Subcutaneous abdominal adipose tissue (tissue), 5 donors: ENCODE data around the gene SIK2.
A peak's percentile ranks its signal among the peaks of the same experiment; 100 is the strongest.

Source experiments
- H3K27ac ChIP-seq: one replicate; pipeline ENCODE4 v1.7.0; 2013; ENCODE audit warnings: low read depth, mild to moderate bottlenecking, inconsistent platforms, low read length, moderate library complexity
- H3K27me3 ChIP-seq, 5 donors: one replicate each; pipeline ENCODE4 v1.7.0; 2013; ENCODE audit warnings: low read length in 5 of 5, inconsistent platforms in 1 of 5; ENCODE audit not compliant: control insufficient read depth in 5 of 5, insufficient read depth in 4 of 5
- H3K36me3 ChIP-seq, 5 donors: one replicate each; pipeline ENCODE4 v1.7.0; 2013; ENCODE audit warnings: low read length in 5 of 5; ENCODE audit not compliant: control insufficient read depth in 5 of 5, insufficient read depth in 5 of 5
- H3K4me1 ChIP-seq, 5 donors: one replicate each; pipeline ENCODE4 v1.7.0; 2013; ENCODE audit warnings: low read length in 5 of 5, mild to moderate bottlenecking in 3 of 5, moderate library complexity in 1 of 5; ENCODE audit not compliant: control insufficient read depth in 5 of 5, insufficient read depth in 5 of 5
- H3K4me3 ChIP-seq, 5 donors: one replicate each; pipeline ENCODE4 v1.7.0; 2013; ENCODE audit warnings: low read length in 5 of 5, low read depth in 1 of 5
- H3K9ac ChIP-seq, 5 donors: one replicate each; pipeline ENCODE4 v1.7.0; 2013; ENCODE audit warnings: low read length in 5 of 5, mild to moderate bottlenecking in 4 of 5, moderate library complexity in 3 of 5
- H3K9me3 ChIP-seq, 5 donors: one replicate each; pipeline ENCODE4 v1.7.0; 2013; ENCODE audit warnings: low read length in 5 of 5; ENCODE audit not compliant: control insufficient read depth in 5 of 5
- donor health status: healthy.
- donor health status: healthy.
- donor health status: healthy.
- donor health status: healthy.
- donor health status: healthy.

SIK2 gene

GRCh38 chr11:111633248-111633647 lies 31.0 kb downstream of the SIK2 start:
- H3K27me3 ChIP-seq: no peaks in the 10 kb centered on the region
- H3K4me1 ChIP-seq: peaks cover 0 to 46% (median 25%) of the 10 kb centered on the region in 5 donors
- no peak overlapping the region for H3K9ac ChIP-seq
- peak overlapping the region; percentile 43 for H3K27ac ChIP-seq
- H3K36me3 ChIP-seq: peaks cover 3 to 61% (median 30%) of the 10 kb centered on the region in 5 donors
- H3K9me3 ChIP-seq: no peaks in the 10 kb centered on the region
- H3K4me3 ChIP-seq: no peak overlapping the region

- H3K27me3 ChIP-seq: no peaks in the 10 kb centered on the region
- H3K9me3 ChIP-seq: no peaks in the 10 kb centered on the region
- no peak overlapping the region for H3K9ac ChIP-seq
- no peak overlapping the region for H3K4me3 ChIP-seq
- peak overlapping the region; percentile 43 for H3K27ac ChIP-seq
- H3K36me3 ChIP-seq: peaks cover 3 to 60% (median 31%) of the 10 kb centered on the region in 5 donors
- peaks cover 0 to 42% (median 25%) of the 10 kb centered on the region in 5 donors for H3K4me1 ChIP-seq
Observed at GRCh38 chr11:111633756-111634362, 31.6 kb downstream of the SIK2 start.

GRCh38 chr11:111634981-111635705 lies 32.9 kb downstream of the SIK2 start:
- Histone ChIP-seq H3K36me3 (peaks cover under 1 to 55% (median 25%) of the 10 kb centered on the region in 5 donors), H3K9me3 (no peaks in the 10 kb centered on the region), H3K4me3 (peak overlapping the region in 1 of 5 donors; percentile 10), H3K4me1 (peaks cover 0 to 50% (median 32%) of the 10 kb centered on the region in 5 donors), H3K27ac (peak overlapping the region; percentile 90), H3K27me3 (no peaks in the 10 kb centered on the region), H3K9ac (no peak overlapping the region)

- Histone ChIP-seq H3K4me3 (peak overlapping the region in 1 of 5 donors; percentile 10), H3K9ac (peak overlapping the region in 1 of 5 donors; percentile 27), H3K36me3 (peaks cover 0 to 52% (median 26%) of the 10 kb centered on the region in 5 donors), H3K27me3 (no peaks in the 10 kb centered on the region), H3K27ac (peak overlapping the region; percentile 90), H3K9me3 (no peaks in the 10 kb centered on the region), H3K4me1 (peaks cover 0 to 48% (median 29%) of the 10 kb centered on the region in 5 donors)
Observed at GRCh38 chr11:111635706-111636045, 33.4 kb downstream of the SIK2 start.

- Histone ChIP-seq H3K4me1 (peaks cover 0 to 49% (median 34%) of the 10 kb centered on the region in 5 donors), H3K36me3 (peaks cover 6 to 40% (median 37%) of the 10 kb centered on the region in 5 donors), H3K4me3 (no peak overlapping the region), H3K9me3 (no peaks in the 10 kb centered on the region), H3K27me3 (no peaks in the 10 kb centered on the region), H3K27ac (peak overlapping the region; percentile 90), H3K9ac (no peak overlapping the region)
Observed at GRCh38 chr11:111637885-111638284, 35.6 kb downstream of the SIK2 start.

- Histone ChIP-seq H3K27me3 (no peaks in the 10 kb centered on the region), H3K36me3 (peaks cover 6 to 29% (median 24%) of the 10 kb centered on the region in 5 donors), H3K4me1 (peaks cover 0 to 41% (median 25%) of the 10 kb centered on the region in 5 donors), H3K9ac (no peak overlapping the region), H3K27ac (peak overlapping the region; percentile 2), H3K9me3 (no peaks in the 10 kb centered on the region), H3K4me3 (no peak overlapping the region)
Observed at GRCh38 chr11:111639226-111639925, 37.1 kb downstream of the SIK2 start.

- Histone ChIP-seq H3K9ac (no peak overlapping the region), H3K36me3 (peaks cover 6 to 30% (median 29%) of the 10 kb centered on the region in 5 donors), H3K27ac (peak overlapping the region; percentile 65), H3K4me1 (peaks cover 0 to 29% (median 22%) of the 10 kb centered on the region in 5 donors), H3K27me3 (no peaks in the 10 kb centered on the region), H3K4me3 (no peak overlapping the region), H3K9me3 (no peaks in the 10 kb centered on the region)
Observed at GRCh38 chr11:111641339-111642015, 39.2 kb downstream of the SIK2 start.

- Histone ChIP-seq H3K9ac (no peak overlapping the region), H3K27ac (no peak overlapping the region), H3K4me1 (peaks cover 0 to 31% (median 22%) of the 10 kb centered on the region in 5 donors), H3K9me3 (no peaks in the 10 kb centered on the region), H3K27me3 (no peaks in the 10 kb centered on the region), H3K4me3 (no peak overlapping the region), H3K36me3 (peaks cover 6 to 30% (median 29%) of the 10 kb centered on the region in 5 donors)
Observed at GRCh38 chr11:111642542-111642941, 40.3 kb downstream of the SIK2 start.

GRCh38 chr11:111644922-111645321 lies 42.7 kb downstream of the SIK2 start:
- Histone ChIP-seq H3K4me3 (no peak overlapping the region), H3K9me3 (no peaks in the 10 kb centered on the region), H3K27me3 (no peaks in the 10 kb centered on the region), H3K36me3 (peaks cover 6 to 30% (median 20%) of the 10 kb centered on the region in 5 donors), H3K4me1 (peaks cover 0 to 30% (median 17%) of the 10 kb centered on the region in 5 donors), H3K9ac (no peak overlapping the region), H3K27ac (peak overlapping the region; percentile 15)
